C4-2B (cell line): ENCODE data around the gene RASSF5.

Experiments used
- H3K27ac ChIP-seq: fragments of 450-650 bp; 2 replicates; pipeline ENCODE4 v1.5.1; 2017
- ZFX ChIP-seq: fragments of 450-650 bp; IDR thresholded peaks from 2 replicates; pipeline ENCODE4 v1.6.1; 2017
- TF ChIP-seq, protein P1 (sequence below): fragments of 450-650 bp; conservative IDR thresholded peaks from 2 replicates; pipeline ENCODE4 v1.5.1; 2017; ENCODE audit warnings: mild to moderate bottlenecking

Gene RASSF5

DNA sequence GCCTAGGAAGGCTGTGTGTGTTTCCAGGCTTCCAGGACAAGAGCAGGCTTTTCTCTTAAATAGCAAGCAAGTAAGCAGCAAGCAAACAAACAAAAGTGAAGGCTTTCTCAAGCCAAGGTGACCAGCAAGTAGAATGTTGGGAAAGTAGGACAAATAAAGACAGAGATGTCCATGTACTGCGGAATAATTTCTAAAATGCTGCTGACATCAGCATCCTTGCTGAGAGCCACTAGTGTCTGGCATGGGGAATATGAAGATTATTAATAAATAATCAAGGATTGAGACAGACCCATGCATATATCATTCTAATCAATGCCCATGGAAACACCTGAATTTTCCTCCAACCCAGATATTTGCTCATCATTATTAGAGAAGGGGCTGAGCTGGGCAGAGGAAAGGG is 121.6 kb downstream of the RASSF5 start:
- TF ChIP-seq, protein P1, sequence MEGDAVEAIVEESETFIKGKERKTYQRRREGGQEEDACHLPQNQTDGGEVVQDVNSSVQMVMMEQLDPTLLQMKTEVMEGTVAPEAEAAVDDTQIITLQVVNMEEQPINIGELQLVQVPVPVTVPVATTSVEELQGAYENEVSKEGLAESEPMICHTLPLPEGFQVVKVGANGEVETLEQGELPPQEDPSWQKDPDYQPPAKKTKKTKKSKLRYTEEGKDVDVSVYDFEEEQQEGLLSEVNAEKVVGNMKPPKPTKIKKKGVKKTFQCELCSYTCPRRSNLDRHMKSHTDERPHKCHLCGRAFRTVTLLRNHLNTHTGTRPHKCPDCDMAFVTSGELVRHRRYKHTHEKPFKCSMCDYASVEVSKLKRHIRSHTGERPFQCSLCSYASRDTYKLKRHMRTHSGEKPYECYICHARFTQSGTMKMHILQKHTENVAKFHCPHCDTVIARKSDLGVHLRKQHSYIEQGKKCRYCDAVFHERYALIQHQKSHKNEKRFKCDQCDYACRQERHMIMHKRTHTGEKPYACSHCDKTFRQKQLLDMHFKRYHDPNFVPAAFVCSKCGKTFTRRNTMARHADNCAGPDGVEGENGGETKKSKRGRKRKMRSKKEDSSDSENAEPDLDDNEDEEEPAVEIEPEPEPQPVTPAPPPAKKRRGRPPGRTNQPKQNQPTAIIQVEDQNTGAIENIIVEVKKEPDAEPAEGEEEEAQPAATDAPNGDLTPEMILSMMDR: no peak
- no peak for TF ChIP-seq ZFX
- no peak overlapping the region for H3K27ac ChIP-seq

DNA sequence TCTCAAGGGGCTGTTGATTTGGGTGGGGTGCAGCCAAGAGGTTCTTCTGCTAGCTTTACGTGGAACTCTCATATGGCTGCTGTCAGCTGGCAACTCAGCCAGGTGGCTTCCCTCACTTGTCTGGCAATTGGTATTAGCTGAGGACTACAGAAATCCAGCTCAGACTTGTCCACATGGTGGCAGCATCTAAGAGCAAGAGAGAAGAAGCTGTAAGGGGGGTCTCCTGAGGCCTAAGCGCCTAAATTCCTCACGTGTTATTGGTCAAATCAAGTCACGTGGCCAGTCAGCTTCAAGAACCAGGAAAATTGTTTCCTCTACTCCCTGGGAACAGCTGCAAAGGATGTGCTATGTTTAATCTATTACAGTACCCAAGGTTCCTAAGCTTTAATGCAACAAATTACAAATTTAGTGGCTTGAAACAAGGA is 123.8 kb downstream of the RASSF5 start:
- TF ChIP-seq ZFX: no peak
- TF ChIP-seq, protein P1: peak; percentile 53
- H3K27ac ChIP-seq: no peak overlapping the region

DNA sequence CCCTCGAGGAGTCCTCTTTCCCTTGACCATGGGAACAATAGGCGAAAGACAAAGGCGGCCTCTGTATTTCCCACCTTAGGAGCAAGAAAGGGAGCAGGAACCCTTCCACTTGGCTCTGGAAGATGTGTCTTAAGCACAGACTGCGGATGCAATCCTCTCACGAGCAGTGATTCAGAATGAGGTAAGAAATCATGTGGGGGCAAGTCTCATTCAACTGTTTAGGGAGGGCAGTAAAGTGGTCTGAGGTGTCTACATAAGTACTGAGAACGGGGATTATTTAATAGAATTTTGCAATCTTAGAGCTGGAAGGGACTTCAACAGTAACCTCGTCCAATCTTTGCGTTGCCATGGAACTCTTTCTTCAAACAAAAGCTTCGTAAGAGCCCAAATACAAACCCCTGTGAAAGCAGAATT is 126.4 kb downstream of the RASSF5 start:
- no peak overlapping the region for H3K27ac ChIP-seq
- TF ChIP-seq ZFX: no peak
- TF ChIP-seq, protein P1: no peak

DNA sequence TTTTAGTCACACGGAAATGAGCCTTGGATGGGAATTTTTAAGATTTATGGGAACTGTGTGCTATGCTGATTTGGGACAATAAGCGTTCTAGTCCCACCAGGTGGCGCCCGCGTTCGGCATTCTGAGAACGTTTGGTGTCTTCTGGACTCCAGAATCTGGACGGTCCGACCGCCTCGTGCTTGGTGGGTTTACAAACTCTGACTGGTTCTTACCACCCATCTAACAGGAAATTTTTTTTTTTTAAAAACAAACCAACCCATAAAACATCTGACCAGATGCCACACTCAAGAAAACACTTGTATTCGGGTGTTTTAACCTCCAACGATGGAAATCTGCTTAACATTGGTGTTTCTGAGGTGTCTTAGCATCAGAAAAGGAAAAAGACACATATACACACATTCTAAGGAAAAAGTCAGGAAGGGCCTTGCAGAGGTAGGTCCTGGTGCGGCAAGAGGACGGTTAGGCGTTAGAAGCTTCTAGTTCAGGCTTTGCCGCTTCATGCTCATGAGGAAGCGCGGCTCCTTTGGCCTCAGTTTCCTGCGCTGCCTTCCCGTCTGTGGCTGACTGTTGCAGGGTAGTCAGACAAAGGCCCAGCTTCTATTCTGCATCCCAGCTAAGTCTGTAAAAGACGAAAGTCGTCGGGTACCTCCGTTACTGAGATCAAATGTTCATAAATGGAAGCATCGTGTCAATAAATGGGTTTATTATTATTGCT is 127.2 kb downstream of the RASSF5 start:
- no peak for TF ChIP-seq ZFX
- TF ChIP-seq, protein P1: peak; percentile 96
- peak overlapping the region; percentile 76 for H3K27ac ChIP-seq

DNA sequence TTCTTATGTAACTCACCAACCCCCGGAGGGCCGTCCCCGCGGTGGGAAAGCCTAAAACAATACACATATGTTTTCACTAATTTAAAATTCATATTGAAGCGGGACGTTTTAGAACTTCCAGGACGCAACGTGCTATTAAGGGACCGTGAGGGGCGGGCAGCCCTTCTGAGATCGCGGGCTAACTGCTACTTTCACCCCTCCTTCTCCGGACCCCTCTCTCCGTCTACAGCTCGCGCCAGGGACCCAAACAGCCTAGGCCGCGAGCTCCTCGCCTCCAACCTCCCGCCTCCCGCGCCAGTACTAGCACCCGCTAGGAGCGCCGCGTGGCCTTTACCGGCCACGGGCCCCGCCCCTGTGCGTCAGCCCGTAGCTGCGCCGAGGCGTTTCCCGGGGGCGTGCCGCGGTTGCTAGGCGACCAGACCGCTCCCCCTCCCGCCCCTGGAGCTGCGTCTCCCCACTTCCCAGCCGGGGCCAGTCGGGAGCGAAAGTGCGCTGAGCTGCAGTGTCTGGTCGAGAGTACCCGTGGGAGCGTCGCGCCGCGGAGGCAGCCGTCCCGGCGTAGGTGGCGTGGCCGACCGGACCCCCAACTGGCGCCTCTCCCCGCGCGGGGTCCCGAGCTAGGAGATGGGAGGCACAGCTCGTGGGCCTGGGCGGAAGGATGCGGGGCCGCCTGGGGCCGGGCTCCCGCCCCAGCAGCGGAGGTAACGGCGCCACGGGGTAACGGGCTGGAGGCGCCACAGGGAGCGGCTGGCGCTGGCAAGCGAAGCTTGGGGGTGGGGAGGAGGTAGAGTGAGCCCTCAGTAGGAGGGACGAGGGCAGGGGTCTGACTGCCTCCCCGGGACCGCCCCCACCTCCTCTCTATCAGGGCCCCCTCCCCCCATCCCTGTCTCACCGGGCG is 128.0 kb downstream of the RASSF5 start, which contains the start of gene DYRK3:
Gene DYRK3 (plus strand): TSS at position 457 of the 898 bp plus-strand sequence. CDS start 168 bp downstream, at position 625.
- TF ChIP-seq, protein P1: no peak
- peak; percentile 59 for TF ChIP-seq ZFX
- peak within 1 kb of the TSS; percentile 76 for H3K27ac ChIP-seq

DNA sequence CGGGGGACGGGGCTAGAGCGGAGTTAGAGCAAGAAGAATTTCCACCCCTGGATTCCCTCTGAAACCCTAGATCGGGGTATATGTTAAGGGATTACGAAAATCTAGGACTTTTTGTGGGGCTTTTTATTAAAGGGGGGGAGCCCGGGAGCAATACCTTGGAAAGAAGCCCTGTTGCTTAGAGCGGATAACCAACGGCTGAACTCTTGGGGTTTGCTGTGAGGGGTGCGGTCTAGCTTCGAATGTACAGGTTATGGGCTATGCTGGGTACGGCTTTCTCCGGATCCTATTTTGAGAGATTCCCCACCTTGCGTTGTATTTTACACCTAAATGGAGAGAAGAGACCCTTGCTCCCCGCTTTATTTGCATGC is 128.6 kb downstream of the RASSF5 start:
- peak overlapping the region; percentile 76 for H3K27ac ChIP-seq
- no peak for TF ChIP-seq ZFX
- TF ChIP-seq, protein P1: no peak

DNA sequence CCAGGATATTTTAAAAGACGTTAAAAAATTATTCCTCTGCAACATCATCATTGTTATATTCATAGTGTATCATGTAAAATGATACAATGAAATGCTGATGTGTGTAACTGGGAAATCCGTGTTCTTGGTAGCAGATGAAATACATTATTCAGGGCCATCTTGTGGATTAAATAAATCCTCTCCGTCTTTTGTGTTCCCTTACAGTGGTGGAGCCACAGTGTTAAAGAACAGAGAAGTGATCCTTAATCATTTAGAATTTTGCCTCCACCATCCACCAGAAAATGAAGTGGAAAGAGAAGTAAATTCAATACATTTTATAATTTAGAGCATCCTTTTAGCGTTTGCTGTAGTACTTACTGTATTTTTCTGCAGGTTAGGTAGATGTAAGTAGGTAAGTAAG is 129.3 kb downstream of the RASSF5 start:
- TF ChIP-seq, protein P1: no peak
- TF ChIP-seq ZFX: no peak
- no peak overlapping the region for H3K27ac ChIP-seq
